CD14-positive monocyte (primary cell): ENCODE data around the gene SYNM. TPM values are rescaled to one million over a fixed set of nuclear protein-coding genes. Genes with fewer than 3 reads are reported as not detected.

ENCODE experiments used
- DNase-seq, 3 donors: peaks; one replicate each; pipeline ENCODE4 v3.0.0-alpha.2; 2011 to 2022
- H2AFZ ChIP-seq: 2 replicates; pipeline ENCODE4 v1.6.0; 2012; ENCODE audit warnings: mild to moderate bottlenecking, low read depth, low read length, inconsistent platforms; ENCODE audit not compliant: insufficient read depth, poor library complexity, severe bottlenecking
- H3K27ac ChIP-seq, 2 donors: 1 replicate in 1 of 2; 2 replicates in 1 of 2; pipeline ENCODE4 v1.5.1; 2012 to 2013; ENCODE audit warnings: low read length in 2 of 2, control low read depth in 1 of 2, inconsistent platforms in 1 of 2, low read depth in 1 of 2, mild to moderate bottlenecking in 1 of 2
- H3K27me3 ChIP-seq, 2 donors: one replicate each; pipeline versions ENCODE4 v1.6.0 to v1.6.1; 2011 to 2013; ENCODE audit warnings: low read length in 2 of 2; ENCODE audit not compliant: control insufficient read depth in 2 of 2, insufficient read depth in 2 of 2
- H3K36me3 ChIP-seq, 2 donors: replicated peaks in 1 of 2; 1 replicate in 1 of 2; 2 replicates in 1 of 2; pipeline versions ENCODE4 v1.5.1 to v1.6.1; 2012 to 2013; ENCODE audit warnings: low read length in 2 of 2, control low read depth in 1 of 2, inconsistent platforms in 1 of 2, mild to moderate bottlenecking in 1 of 2; ENCODE audit not compliant: insufficient read depth in 2 of 2, control insufficient read depth in 1 of 2
- H3K4me1 ChIP-seq, 2 donors: 1 replicate in 1 of 2; 2 replicates in 1 of 2; pipeline versions ENCODE4 v1.5.1 to v1.6.1; 2012 to 2013; ENCODE audit warnings: low read length in 2 of 2, control low read depth in 1 of 2, inconsistent platforms in 1 of 2, mild to moderate bottlenecking in 1 of 2, moderate library complexity in 1 of 2; ENCODE audit not compliant: insufficient read depth in 2 of 2, control insufficient read depth in 1 of 2
- H3K4me2 ChIP-seq: replicated peaks from 2 replicates; pipeline ENCODE3; 2012; ENCODE audit warnings: low read length, moderate library complexity, mild to moderate bottlenecking; ENCODE audit not compliant: poor library complexity, severe bottlenecking; ENCODE audit errors: extremely low read depth
- H3K4me3 ChIP-seq, 3 experiments: fragments of 200-600 bp in 1 of 3; sonication (generic) in 1 of 3; replicated peaks in 1 of 3; 1 replicate in 2 of 3; 2 replicates in 1 of 3; pipeline ENCODE4 v1.5.1; 2011 to 2013; ENCODE audit warnings: low read length in 3 of 3, mild to moderate bottlenecking in 3 of 3, control low read depth in 2 of 3, low read depth in 2 of 3, inconsistent platforms in 1 of 3, moderate library complexity in 1 of 3
- H3K79me2 ChIP-seq: 2 replicates; pipeline ENCODE4 v1.6.0; 2012; ENCODE audit warnings: mild to moderate bottlenecking, control low read depth, inconsistent platforms, low read length, moderate library complexity; ENCODE audit not compliant: insufficient read depth
- H3K9ac ChIP-seq: 2 replicates; pipeline ENCODE4 v1.6.0; 2017; ENCODE audit warnings: low read length, mild to moderate bottlenecking; ENCODE audit not compliant: insufficient read depth, poor library complexity, severe bottlenecking
- H3K9me3 ChIP-seq, 2 donors: replicated peaks in 1 of 2; 1 replicate in 1 of 2; 2 replicates in 1 of 2; pipeline versions ENCODE4 v1.5.1 to v1.6.1; 2012 to 2013; ENCODE audit warnings: low read length in 2 of 2, control low read depth in 1 of 2; ENCODE audit not compliant: control insufficient read depth in 1 of 2, insufficient read depth in 1 of 2
- H4K20me1 ChIP-seq: 2 replicates; pipeline ENCODE4 v1.6.0; 2012; ENCODE audit warnings: mild to moderate bottlenecking, low read length, control low read depth, moderate library complexity; ENCODE audit not compliant: insufficient read depth
- H3K27ac Mint-ChIP-seq, 7 donors: one replicate each; pipeline ENCODE4 v1.8.0; 2020; ENCODE audit warnings: mild to moderate bottlenecking in 7 of 7, mixed read lengths in 7 of 7, moderate library complexity in 6 of 7, inconsistent platforms in 2 of 7
- H3K27me3 Mint-ChIP-seq, 3 donors: one replicate each; pipeline ENCODE4 v1.8.0; 2021 to 2022; ENCODE audit warnings: low read depth in 3 of 3, mild to moderate bottlenecking in 3 of 3, mixed read lengths in 3 of 3, moderate library complexity in 3 of 3, inconsistent platforms in 1 of 3
- H3K36me3 Mint-ChIP-seq, 2 donors: one replicate each; pipeline ENCODE4 v1.8.0; 2020; ENCODE audit warnings: mixed read lengths in 2 of 2, inconsistent platforms in 1 of 2, mild to moderate bottlenecking in 1 of 2
- H3K4me1 Mint-ChIP-seq: one replicate; pipeline ENCODE4 v1.8.0; 2020; ENCODE audit warnings: mild to moderate bottlenecking, mixed read lengths
- H3K4me3 Mint-ChIP-seq, 2 donors: one replicate each; pipeline ENCODE4 v1.8.0; 2020; ENCODE audit warnings: mild to moderate bottlenecking in 2 of 2, mixed read lengths in 2 of 2, moderate library complexity in 1 of 2
- H3K9me3 Mint-ChIP-seq, 7 donors: one replicate each; pipeline ENCODE4 v1.8.0; 2020 to 2022; ENCODE audit warnings: mixed read lengths in 7 of 7, mild to moderate bottlenecking in 6 of 7, moderate library complexity in 6 of 7, inconsistent platforms in 2 of 7
- CTCF ChIP-seq: fragments of 200-600 bp; IDR thresholded peaks from one replicate; pipeline ENCODE4 v1.8.0; 2022; ENCODE audit warnings: antibody characterized with exemption, mild to moderate bottlenecking
- WGBS: methylation state at CpG from one replicate; pipeline ENCODE4 v1.1.5; 2013; ENCODE audit warnings: missing lambda C conversion rate; ENCODE audit not compliant: insufficient coverage; 5-methylcytosine and 5-hydroxymethylcytosine counted together
- intact Hi-C, 2 donors: fragments of 100-400 bp; cut with micrococcal nuclease; formaldehyde crosslinking; loops; one replicate each; pipeline versions ENCODE4 v1.15.0 to v1.15.1; 2023
- polyA plus RNA-seq, 3 donors: library from polyadenylated mRNA; depleted of rRNA in 1 of 3; unstranded in 2 of 3; stranded (reverse) in 1 of 3; fragments of 300-500 nt in 2 of 3; fragments of >200 nt in 1 of 3; fragmentation: Illumina TruSeq in 2 of 3; gene quantifications; 1 replicate in 2 of 3; 2 replicates in 1 of 3; pipeline ENCODE4 v1.2.3, GENCODE V29; 2012 to 2021

Gene SYNM
- polyA plus RNA-seq, 3 donors, result 0.04 to 0.05 TPM; not detected in 1

- no peak for DNase-seq
- peaks cover 18 to 23% of the 10 kb centered on the region in 2 donors for H3K27me3 ChIP-seq
- no peak for TF ChIP-seq CTCF
- WGBS, result 92% methylated on average over 10 of the region's 10 CpGs
- H3K4me3 ChIP-seq, result no peak overlapping the region
- H3K9me3 ChIP-seq, result peaks cover 0 to 9% of the 10 kb centered on the region in 2 donors
- no peaks in the 10 kb centered on the region for H3K79me2 ChIP-seq
- no peak overlapping the region for H3K4me2 ChIP-seq
- no peak overlapping the region for H2AFZ ChIP-seq
- no peak overlapping the region for H3K9ac ChIP-seq
- no peaks in the 10 kb centered on the region for H4K20me1 ChIP-seq
- H3K27ac ChIP-seq, result no peak overlapping the region
- H3K4me1 Mint-ChIP-seq, result peaks cover 19% of the 10 kb centered on the region
- peaks cover 34 to 37% (median 35%) of the 10 kb centered on the region in 3 donors for H3K27me3 Mint-ChIP-seq
- peak overlapping the region in 1 of 2 donors; percentile 45 for H3K4me3 Mint-ChIP-seq
- peaks cover 0 to 13% (median 2%) of the 10 kb centered on the region in 7 donors for H3K9me3 Mint-ChIP-seq
- H3K4me1 ChIP-seq, result peaks cover 5 to 17% of the 10 kb centered on the region in 2 donors
- intact Hi-C loops, result no loop called here
- no peak overlapping the region for H3K27ac Mint-ChIP-seq
- H3K36me3 ChIP-seq, result no peaks in the 10 kb centered on the region
- no peaks in the 10 kb centered on the region for H3K36me3 Mint-ChIP-seq
Observed at GRCh38 chr15:99109555-99110021, 4.7 kb downstream of the SYNM start.

GRCh38 chr15:99110093-99110492 lies 5.2 kb downstream of the SYNM start:
- peaks cover 0 to 9% of the 10 kb centered on the region in 2 donors for H3K9me3 ChIP-seq
- Mint-ChIP-seq H3K36me3 (no peaks in the 10 kb centered on the region), H3K4me1 (peaks cover 15% of the 10 kb centered on the region), H3K9me3 (peaks cover 0 to 13% (median 2%) of the 10 kb centered on the region in 7 donors), H3K4me3 (peak overlapping the region; percentile 7 to 45), H3K27me3 (peaks cover 30 to 32% (median 31%) of the 10 kb centered on the region in 3 donors), H3K27ac (no peak overlapping the region)
- H3K9ac ChIP-seq, result no peak overlapping the region
- H3K27ac ChIP-seq, result no peak overlapping the region
- no peak overlapping the region for H3K4me3 ChIP-seq
- intact Hi-C loops, result no loop called here
- H3K36me3 ChIP-seq, result no peaks in the 10 kb centered on the region
- 94% methylated on average over 9 of the region's 12 CpGs for WGBS
- H3K4me1 ChIP-seq, result peaks cover 3 to 12% of the 10 kb centered on the region in 2 donors
- no peak overlapping the region for H2AFZ ChIP-seq
- H4K20me1 ChIP-seq, result no peaks in the 10 kb centered on the region
- no peaks in the 10 kb centered on the region for H3K79me2 ChIP-seq
- TF ChIP-seq CTCF, result no peak
- H3K27me3 ChIP-seq, result peaks cover 18 to 20% of the 10 kb centered on the region in 2 donors
- no peak overlapping the region for H3K4me2 ChIP-seq
- no peak for DNase-seq
